ENCODE measurements around the gene ACADS.

ACADS gene

DNA sequence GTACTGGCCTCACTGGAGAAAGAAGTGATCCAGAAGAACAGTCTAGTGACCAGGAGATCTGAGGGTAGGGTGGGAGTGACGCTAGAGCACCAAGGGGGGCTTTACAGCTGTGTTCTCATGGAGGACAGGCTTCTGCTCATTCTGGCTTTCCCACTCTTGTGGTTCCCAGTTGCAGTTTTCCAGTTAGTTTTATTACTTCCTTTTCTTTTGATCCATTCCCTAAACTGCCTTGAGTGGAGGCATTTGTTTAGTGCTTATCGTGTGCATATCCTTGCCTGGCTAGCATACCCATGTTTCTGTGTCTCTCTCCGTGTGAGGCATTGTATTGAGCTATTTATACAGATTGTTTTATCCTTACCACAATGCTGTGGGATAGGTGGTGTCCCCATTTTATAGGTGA is 34.6 kb upstream of the ACADS start:
- H3K36me3 Mint-ChIP-seq (ENCODE audit: low read depth): peaks cover 64% of the 10 kb centered on the region
- DNase-seq: no peak
- no peaks in the 10 kb centered on the region for H3K27me3 Mint-ChIP-seq
- no peak overlapping the region for H3K4me3 Mint-ChIP-seq
- H3K4me1 Mint-ChIP-seq (ENCODE audit: low read depth): peaks cover 51% of the 10 kb centered on the region
- peak overlapping the region; percentile 31 for H3K27ac Mint-ChIP-seq
- no peaks in the 10 kb centered on the region for H3K9me3 Mint-ChIP-seq

DNA sequence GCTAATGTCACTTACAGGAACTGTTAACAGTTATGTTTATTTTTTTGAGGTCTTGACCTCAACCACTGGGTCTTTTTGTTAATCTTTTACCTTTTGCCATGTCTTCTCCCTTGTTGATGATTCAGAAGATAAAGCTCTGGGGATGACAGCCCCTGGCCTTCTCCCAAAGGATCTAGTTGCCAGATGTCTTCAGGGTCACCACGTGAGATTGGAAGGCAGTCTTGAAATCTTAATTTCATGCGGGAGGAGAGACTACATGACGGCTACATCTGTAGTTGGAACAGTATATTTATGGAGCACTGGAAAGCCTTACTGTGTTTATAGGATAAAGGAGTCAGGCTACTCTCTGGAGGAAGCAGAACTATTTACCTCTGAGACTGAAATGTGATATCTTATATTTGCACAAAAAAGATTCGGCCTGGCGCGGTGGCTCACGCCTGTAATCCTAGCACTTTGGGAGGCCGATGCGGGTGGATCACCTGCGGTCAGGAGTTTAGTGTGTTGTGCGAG is 33.0 kb upstream of the ACADS start:
- no peak for DNase-seq
- Mint-ChIP-seq H3K4me1 (ENCODE audit: low read depth) (peaks cover 50% of the 10 kb centered on the region), H3K27ac (peak overlapping the region; percentile 4)

GRCh38 chr12:120693848-120694247 is 31.8 kb upstream of the ACADS start:
- Mint-ChIP-seq H3K27ac (no peak overlapping the region), H3K4me1 (ENCODE audit: low read depth) (peaks cover 43% of the 10 kb centered on the region), H3K27me3 (no peaks in the 10 kb centered on the region), H3K4me3 (no peak overlapping the region), H3K36me3 (ENCODE audit: low read depth) (peaks cover 79% of the 10 kb centered on the region), H3K9me3 (no peaks in the 10 kb centered on the region)
- DNase-seq: no peak

More for the DNA sequence above, 33.0 kb upstream of the ACADS start:
- H3K27me3 Mint-ChIP-seq: no peaks in the 10 kb centered on the region
- no peaks in the 10 kb centered on the region for H3K9me3 Mint-ChIP-seq
- H3K4me3 Mint-ChIP-seq: no peak overlapping the region
- peaks cover 78% of the 10 kb centered on the region for H3K36me3 Mint-ChIP-seq (ENCODE audit: low read depth)

- no peaks in the 10 kb centered on the region for H3K27me3 Mint-ChIP-seq
- no peaks in the 10 kb centered on the region for H3K9me3 Mint-ChIP-seq
- H3K36me3 Mint-ChIP-seq (ENCODE audit: low read depth): peaks cover 97% of the 10 kb centered on the region
- no peak overlapping the region for H3K27ac Mint-ChIP-seq
- peaks cover 17% of the 10 kb centered on the region for H3K4me1 Mint-ChIP-seq (ENCODE audit: low read depth)
- DNase-seq: no peak
- H3K4me3 Mint-ChIP-seq: no peak overlapping the region
Measured at GRCh38 chr12:120696626-120697025, 29.0 kb upstream of the ACADS start.

GRCh38 chr12:120697344-120697743 is 28.3 kb upstream of the ACADS start:
- DNase-seq: no peak
- H3K4me3 Mint-ChIP-seq: no peak overlapping the region
- H3K36me3 Mint-ChIP-seq (ENCODE audit: low read depth): peaks cover 100% of the 10 kb centered on the region
- H3K27me3 Mint-ChIP-seq: no peaks in the 10 kb centered on the region
- peaks cover 12% of the 10 kb centered on the region for H3K4me1 Mint-ChIP-seq (ENCODE audit: low read depth)
- H3K9me3 Mint-ChIP-seq: no peaks in the 10 kb centered on the region
- H3K27ac Mint-ChIP-seq: no peak overlapping the region

DNA sequence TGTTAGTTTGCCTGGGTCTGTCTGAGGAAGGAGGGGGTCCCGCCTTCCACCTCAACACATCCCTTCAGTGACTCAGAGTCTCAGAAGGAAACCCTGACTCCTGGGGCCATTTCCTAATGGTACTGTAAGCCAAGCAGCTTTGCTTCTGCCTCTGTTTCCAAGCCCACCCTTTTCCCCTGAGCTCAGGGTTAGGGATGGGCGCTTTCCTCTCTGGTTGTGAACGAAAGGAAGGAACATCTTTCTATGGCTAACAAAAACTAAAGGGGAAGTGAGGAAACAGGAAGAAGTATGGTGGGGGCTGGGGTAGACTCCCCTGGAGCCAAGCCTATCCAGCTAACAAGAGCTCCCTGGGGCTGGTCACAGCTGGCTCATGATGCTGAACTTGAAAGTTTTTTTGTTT is 27.0 kb upstream of the ACADS start:
- Mint-ChIP-seq H3K36me3 (ENCODE audit: low read depth) (peaks cover 100% of the 10 kb centered on the region), H3K9me3 (no peaks in the 10 kb centered on the region), H3K27ac (peak overlapping the region; percentile 47), H3K4me1 (ENCODE audit: low read depth) (peaks cover 5% of the 10 kb centered on the region), H3K4me3 (no peak overlapping the region), H3K27me3 (no peaks in the 10 kb centered on the region)
- DNase-seq: no peak

DNA sequence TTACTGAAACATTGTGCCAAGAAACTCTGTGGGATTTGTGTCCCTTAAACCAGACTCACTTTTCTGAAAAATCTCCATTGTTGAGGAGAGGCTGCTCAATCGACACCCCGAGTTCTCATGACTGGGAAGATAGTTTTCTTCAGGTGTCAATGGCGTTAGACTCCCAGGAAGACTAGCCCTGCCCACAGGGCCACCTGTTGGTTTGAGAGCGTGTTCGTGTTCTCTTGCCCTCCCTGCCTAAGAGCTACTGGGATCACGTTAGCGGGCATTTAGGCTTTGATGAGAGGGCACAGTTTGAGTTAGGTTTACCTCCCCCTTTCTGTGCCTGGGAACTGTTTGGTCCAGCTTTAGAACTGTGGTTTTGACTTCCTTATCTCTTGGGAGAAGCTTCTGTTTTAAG is 26.1 kb upstream of the ACADS start:
- Mint-ChIP-seq H3K4me1 (ENCODE audit: low read depth) (peaks cover 5% of the 10 kb centered on the region), H3K36me3 (ENCODE audit: low read depth) (peaks cover 94% of the 10 kb centered on the region), H3K27ac (no peak overlapping the region)

DNA sequence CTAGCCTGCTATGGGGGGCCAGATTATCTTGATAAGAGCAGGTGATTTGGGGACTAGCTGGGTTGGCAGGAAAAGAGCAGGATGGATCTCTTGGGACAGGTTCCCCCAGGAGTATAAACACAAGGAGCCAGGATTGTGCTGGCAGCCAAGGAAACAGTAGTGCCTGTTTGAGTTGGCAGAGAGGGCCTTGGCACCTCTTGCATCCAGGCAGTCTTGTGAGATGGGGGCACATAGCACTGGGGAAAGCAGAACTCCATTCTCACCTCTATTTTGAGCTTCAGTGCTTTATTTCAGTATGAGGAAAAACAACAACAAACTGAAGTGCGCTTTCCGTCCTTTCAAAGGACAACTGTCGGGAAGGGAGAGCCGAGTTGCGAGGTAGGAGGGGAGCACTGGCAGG is 24.7 kb upstream of the ACADS start:
- no peak overlapping the region for H3K27ac Mint-ChIP-seq
- no peaks in the 10 kb centered on the region for H3K9me3 Mint-ChIP-seq
- H3K4me3 Mint-ChIP-seq: no peak overlapping the region
- peaks cover 87% of the 10 kb centered on the region for H3K36me3 Mint-ChIP-seq (ENCODE audit: low read depth)
- peaks cover 5% of the 10 kb centered on the region for H3K4me1 Mint-ChIP-seq (ENCODE audit: low read depth)
- H3K27me3 Mint-ChIP-seq: no peaks in the 10 kb centered on the region
- DNase-seq: no peak

More for the DNA sequence above, 26.1 kb upstream of the ACADS start:
- no peaks in the 10 kb centered on the region for H3K9me3 Mint-ChIP-seq
- no peak overlapping the region for H3K4me3 Mint-ChIP-seq
- no peak for DNase-seq
- no peaks in the 10 kb centered on the region for H3K27me3 Mint-ChIP-seq

- peaks cover 5% of the 10 kb centered on the region for H3K4me1 Mint-ChIP-seq (ENCODE audit: low read depth)
- peaks cover 70% of the 10 kb centered on the region for H3K36me3 Mint-ChIP-seq (ENCODE audit: low read depth)
- H3K4me3 Mint-ChIP-seq: no peak overlapping the region
- no peak overlapping the region for H3K27ac Mint-ChIP-seq
- H3K9me3 Mint-ChIP-seq: no peaks in the 10 kb centered on the region
- DNase-seq: no peak
- H3K27me3 Mint-ChIP-seq: no peaks in the 10 kb centered on the region
Measured at GRCh38 chr12:120702637-120703036, 23.0 kb upstream of the ACADS start.

DNA sequence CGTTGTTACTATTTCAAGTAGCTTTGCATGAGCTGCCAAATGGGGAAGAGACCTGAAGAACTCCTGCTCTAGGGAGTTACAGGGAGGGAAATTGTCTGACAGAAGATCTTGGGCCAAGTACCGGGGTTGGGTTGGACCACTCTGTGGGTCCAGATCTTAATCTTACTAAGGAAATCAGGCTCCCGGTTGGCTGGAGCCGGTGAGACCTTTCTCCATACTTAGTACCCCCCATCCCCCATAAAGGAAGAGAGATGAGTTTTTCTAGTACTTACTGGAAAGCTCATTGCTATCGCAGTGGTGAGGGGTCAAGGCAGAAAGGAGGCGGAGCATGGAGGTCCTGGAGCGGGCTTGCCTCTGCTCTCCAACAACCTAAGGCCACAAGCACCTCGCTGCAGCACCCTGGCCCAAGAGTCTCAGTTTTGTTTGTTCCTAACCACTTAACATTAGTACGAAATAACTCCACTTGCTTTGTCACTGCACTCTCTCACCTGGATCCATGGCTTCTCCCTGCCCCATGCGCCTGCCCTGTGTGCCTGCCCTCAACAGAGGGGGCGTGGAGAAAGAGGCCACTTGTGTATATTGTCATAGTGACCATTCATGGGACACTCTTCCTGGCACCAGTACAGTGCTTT is 22.2 kb upstream of the ACADS start:
- Mint-ChIP-seq H3K27ac (no peak overlapping the region), H3K4me3 (no peak overlapping the region), H3K4me1 (ENCODE audit: low read depth) (peaks cover 2% of the 10 kb centered on the region), H3K36me3 (ENCODE audit: low read depth) (peaks cover 62% of the 10 kb centered on the region), H3K27me3 (no peaks in the 10 kb centered on the region), H3K9me3 (no peaks in the 10 kb centered on the region)
- DNase-seq: no peak

DNA sequence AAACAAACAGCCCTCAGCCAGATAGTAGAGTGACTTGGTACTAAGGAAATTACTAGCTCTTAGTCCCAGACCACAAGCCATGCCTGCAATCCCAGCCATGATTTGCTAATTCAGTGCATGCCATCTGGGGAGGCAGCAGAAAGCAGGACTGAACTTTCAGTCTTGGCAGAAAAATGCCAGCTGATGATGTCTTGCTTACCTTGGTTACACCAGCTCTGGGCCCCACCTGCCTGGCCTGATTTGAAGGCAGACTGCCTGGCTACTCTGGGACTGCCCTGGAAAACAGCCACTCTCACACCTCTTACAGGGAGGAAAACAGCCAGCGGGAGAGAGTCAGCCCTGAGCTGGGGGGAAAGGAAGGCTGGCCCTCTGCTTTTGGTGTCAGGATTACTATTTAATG is 20.0 kb upstream of the ACADS start:
- no peak for DNase-seq
- Mint-ChIP-seq H3K4me1 (ENCODE audit: low read depth) (peaks cover 7% of the 10 kb centered on the region), H3K4me3 (no peak overlapping the region), H3K27me3 (no peaks in the 10 kb centered on the region), H3K27ac (no peak overlapping the region), H3K36me3 (ENCODE audit: low read depth) (peaks cover 40% of the 10 kb centered on the region), H3K9me3 (no peaks in the 10 kb centered on the region)

GRCh38 chr12:120706029-120706428 is 19.6 kb upstream of the ACADS start:
- Mint-ChIP-seq H3K4me1 (ENCODE audit: low read depth) (peaks cover 7% of the 10 kb centered on the region), H3K4me3 (no peak overlapping the region)
- DNase-seq: no peak

GRCh38 chr12:120708651-120709050 is 17.0 kb upstream of the ACADS start:
- DNase-seq: no peak
- H3K4me3 Mint-ChIP-seq: no peak overlapping the region

More at GRCh38 chr12:120706029-120706428, 19.6 kb upstream of the ACADS start:
- no peaks in the 10 kb centered on the region for H3K9me3 Mint-ChIP-seq
- peaks cover 36% of the 10 kb centered on the region for H3K36me3 Mint-ChIP-seq (ENCODE audit: low read depth)
- no peak overlapping the region for H3K27ac Mint-ChIP-seq
- no peaks in the 10 kb centered on the region for H3K27me3 Mint-ChIP-seq

DNA sequence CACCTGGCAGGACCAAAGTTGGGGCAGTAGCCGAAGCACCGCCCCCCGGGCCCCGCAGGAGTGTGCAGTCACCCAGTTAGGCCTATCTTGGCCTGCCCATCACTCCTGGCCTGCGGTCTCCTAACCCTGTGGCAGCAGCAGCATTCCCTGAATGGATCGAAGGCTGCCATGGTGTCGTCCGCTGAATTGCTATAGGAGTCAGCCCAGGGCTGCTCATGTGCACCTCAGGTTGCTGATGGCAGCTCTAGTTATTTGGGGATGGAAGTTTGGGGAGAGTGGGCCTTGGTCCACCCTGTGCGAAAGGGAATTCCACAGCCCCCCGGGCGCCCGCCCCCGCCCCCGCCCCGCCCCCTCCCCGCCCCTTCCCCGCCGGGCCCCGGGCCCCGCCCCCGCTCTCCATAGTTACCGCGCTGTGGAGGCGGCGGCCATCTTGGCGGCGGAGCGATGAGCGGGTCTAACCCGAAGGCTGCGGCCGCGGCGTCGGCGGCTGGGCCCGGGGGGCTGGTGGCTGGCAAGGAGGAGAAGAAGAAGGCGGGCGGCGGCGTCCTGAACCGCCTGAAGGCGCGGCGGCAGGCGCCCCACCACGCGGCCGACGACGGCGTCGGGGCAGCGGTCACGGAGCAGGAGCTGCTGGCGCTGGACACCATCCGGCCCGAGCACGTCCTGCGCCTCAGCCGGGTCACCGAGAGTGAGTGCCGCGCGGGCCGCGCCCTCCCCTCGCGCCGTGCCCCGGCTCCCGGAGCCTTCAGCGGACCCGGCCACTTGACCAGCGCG is 15.4 kb upstream of the ACADS start, which contains the start of gene UNC119B:
UNC119B (plus strand) TSS at position 428 of the 774 bp plus-strand sequence; CDS start at position 445, 17 bp downstream.
- Mint-ChIP-seq H3K9me3 (no peaks in the 10 kb centered on the region), H3K4me3 (peak within 1 kb of the TSS; percentile 87), H3K27me3 (no peaks in the 10 kb centered on the region), H3K27ac (peak within 1 kb of the TSS; percentile 89), H3K36me3 (ENCODE audit: low read depth) (peaks cover 31% of the 10 kb centered on the region), H3K4me1 (ENCODE audit: low read depth) (peaks cover 38% of the 10 kb centered on the region)
- DNase-seq: peak; percentile 84

More at GRCh38 chr12:120708651-120709050, 17.0 kb upstream of the ACADS start:
- Mint-ChIP-seq H3K27me3 (no peaks in the 10 kb centered on the region), H3K36me3 (ENCODE audit: low read depth) (peaks cover 23% of the 10 kb centered on the region), H3K9me3 (no peaks in the 10 kb centered on the region), H3K4me1 (ENCODE audit: low read depth) (peaks cover 33% of the 10 kb centered on the region), H3K27ac (no peak overlapping the region)

DNA sequence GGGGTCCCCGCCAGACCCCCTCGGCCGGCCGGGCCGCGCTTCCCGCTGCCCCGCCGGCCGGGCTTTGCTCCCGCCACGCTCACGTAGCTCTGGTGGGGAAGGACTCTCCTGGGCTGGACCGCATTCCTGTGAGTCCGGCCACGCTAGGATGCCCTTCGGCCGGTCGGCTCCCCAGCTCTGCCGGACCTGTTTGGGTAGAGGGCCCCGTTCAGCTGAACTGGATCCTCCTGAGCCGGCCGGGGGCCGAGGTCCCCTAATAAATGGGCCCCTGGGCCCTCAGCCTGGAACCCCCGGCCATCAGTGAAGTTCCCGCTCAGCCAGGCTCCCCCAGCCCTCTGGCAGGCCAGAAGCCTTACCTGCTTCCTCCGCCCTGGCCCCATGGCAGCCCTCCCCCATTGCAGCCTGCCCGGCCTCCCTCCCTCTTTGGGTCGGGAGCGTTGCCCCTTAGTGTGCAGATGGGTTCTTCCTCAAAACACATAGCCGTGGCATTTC is 14.8 kb upstream of the ACADS start:
- Mint-ChIP-seq H3K9me3 (no peaks in the 10 kb centered on the region), H3K4me1 (ENCODE audit: low read depth) (peaks cover 38% of the 10 kb centered on the region), H3K4me3 (peak overlapping the region; percentile 87)

More for the DNA sequence above, 14.8 kb upstream of the ACADS start:
- DNase-seq: peak; percentile 57
- Mint-ChIP-seq H3K27ac (peak overlapping the region; percentile 89), H3K27me3 (no peaks in the 10 kb centered on the region), H3K36me3 (ENCODE audit: low read depth) (peaks cover 34% of the 10 kb centered on the region)
